ENCODE data around the gene CPSF4L. TPM values are rescaled to one million over a fixed set of nuclear protein-coding genes. Genes with fewer than 3 reads are reported as not detected.

CPSF4L gene
- total and polyA plus RNA-seq, 2 of the 13 experiments (the other 11 are each of a cell fraction or from before 2014, with no cell fraction given): 0.73 to 1.6 TPM

- TF ChIP-seq THAP9 (CRISPR knock-in tag; IDR thresholded peaks at IDR 0.05; ENCODE audit: borderline replicate concordance) (no peak; the same call in 1 of the 2 replicates), HOXD1 (CRISPR knock-in tag; IDR thresholded peaks at IDR 0.05) (no peak), ZNF577 (CRISPR knock-in tag; IDR thresholded peaks at IDR 0.05; ENCODE audit: borderline replicate concordance, low read depth) (no peak), ZNF772 (CRISPR knock-in tag; IDR thresholded peaks at IDR 0.05) (peak; percentile 60; the same call in 1 of the 2 replicates), CENPX (CRISPR knock-in tag; IDR thresholded peaks at IDR 0.05) (no peak), THAP8 (CRISPR knock-in tag; IDR thresholded peaks at IDR 0.05; ENCODE audit: borderline replicate concordance) (no peak), ZSCAN5A (CRISPR knock-in tag; IDR thresholded peaks at IDR 0.05; ENCODE audit: borderline replicate concordance) (no peak), NR2C2 (CRISPR knock-in tag; IDR thresholded peaks at IDR 0.05; ENCODE audit: borderline replicate concordance) (no peak), ZNF10 (CRISPR knock-in tag; IDR thresholded peaks at IDR 0.05; ENCODE audit: borderline replicate concordance, low read depth) (no peak), E2F2 (CRISPR knock-in tag; IDR thresholded peaks at IDR 0.05; ENCODE audit: borderline replicate concordance) (no peak), MYC (CRISPR knock-in tag; IDR thresholded peaks at IDR 0.05; ENCODE audit: borderline replicate concordance) (no peak), NFE2L2 (IDR thresholded peaks at IDR 0.05; ENCODE audit: low read length) (no peak), AKAP8 (CRISPR knock-in tag; IDR thresholded peaks at IDR 0.05) (no peak), ZNF740 (CRISPR knock-in tag; IDR thresholded peaks at IDR 0.05) (no peak), SIX1 (CRISPR knock-in tag; IDR thresholded peaks at IDR 0.05; ENCODE audit: borderline replicate concordance) (no peak), ZNF691 (CRISPR knock-in tag; IDR thresholded peaks at IDR 0.05; ENCODE audit: borderline replicate concordance, low read depth) (no peak)
These were observed 28.9 kb downstream of the CPSF4L start (continued) for GRCh38 chr17:73232587-73233373.

All from HepG2 (cell line).